HG03108 (cell line): ENCODE results near the gene FOXD2.

Experiments used
- ATAC-seq: cut with Tn5 transposase; IDR thresholded peaks from one replicate; pipeline ENCODE4 v1.9.1; 2021; ENCODE audit warnings: moderate library complexity; ENCODE audit not compliant: unreplicated experiment

FOXD2 gene

GRCh38 chr1:47459253-47459788 is 21.5 kb downstream of the FOXD2 start:
- no peak for ATAC-seq

GRCh38 chr1:47460040-47460439 is 22.2 kb downstream of the FOXD2 start:
- ATAC-seq = no peak

GRCh38 chr1:47460456-47460855 is 22.6 kb downstream of the FOXD2 start:
- ATAC-seq = no peak

GRCh38 chr1:47465605-47466004 is 27.8 kb downstream of the FOXD2 start:
- ATAC-seq = no peak

GRCh38 chr1:47468709-47469389 is 31.0 kb downstream of the FOXD2 start:
- ATAC-seq = no peak

GRCh38 chr1:47469390-47469759 is 31.5 kb downstream of the FOXD2 start:
- no peak for ATAC-seq

GRCh38 chr1:47469910-47470309 is 32.1 kb downstream of the FOXD2 start:
- no peak for ATAC-seq

GRCh38 chr1:47471163-47471562 is 33.3 kb downstream of the FOXD2 start:
- no peak for ATAC-seq

- no peak for ATAC-seq
Observed at GRCh38 chr1:47474278-47475193, 36.7 kb downstream of the FOXD2 start.

GRCh38 chr1:47477595-47478080 is 39.8 kb downstream of the FOXD2 start:
- ATAC-seq = no peak

- no peak for ATAC-seq
Observed at GRCh38 chr1:47478090-47478489, 40.2 kb downstream of the FOXD2 start.

- no peak for ATAC-seq
Observed at GRCh38 chr1:47479664-47480063, 41.8 kb downstream of the FOXD2 start.

- ATAC-seq = no peak
Observed at GRCh38 chr1:47481936-47482335, 44.1 kb downstream of the FOXD2 start.

GRCh38 chr1:47482786-47483185 is 44.9 kb downstream of the FOXD2 start:
- no peak for ATAC-seq

- no peak for ATAC-seq
Observed at GRCh38 chr1:47483651-47484050, 45.8 kb downstream of the FOXD2 start.

- no peak for ATAC-seq
Observed at GRCh38 chr1:47485817-47486216, 48.0 kb downstream of the FOXD2 start.

- no peak for ATAC-seq
Observed at GRCh38 chr1:47487332-47487731, 49.5 kb downstream of the FOXD2 start.

- no peak for ATAC-seq
Observed at GRCh38 chr1:47487850-47488450, 50.1 kb downstream of the FOXD2 start.
